Neuronal stem cell (in vitro differentiated cells): ENCODE results near the gene TMEM30B.

Experiments
- DNase-seq: peaks from one replicate; pipeline ENCODE4 v3.0.0-alpha.2; 2013; ENCODE audit warnings: low spot score
- H2AFZ ChIP-seq: one replicate; pipeline ENCODE4 v1.6.1; 2013; ENCODE audit warnings: mild to moderate bottlenecking, low read length, inconsistent platforms
- H2AK5ac ChIP-seq: 2 replicates; pipeline ENCODE4 v1.6.1; 2013; ENCODE audit warnings: low read depth, mild to moderate bottlenecking, inconsistent platforms, low read length, moderate library complexity, mixed read lengths
- H2BK120ac ChIP-seq: 2 replicates; pipeline ENCODE4 v1.6.1; 2013; ENCODE audit warnings: low read depth, mild to moderate bottlenecking, inconsistent platforms, low read length, moderate library complexity, mixed read lengths
- H2BK12ac ChIP-seq: one replicate; pipeline ENCODE4 v1.6.1; 2013; ENCODE audit warnings: low read length, inconsistent platforms
- H2BK15ac ChIP-seq: 2 replicates; pipeline ENCODE4 v1.6.1; 2013; ENCODE audit warnings: mild to moderate bottlenecking, low read length, inconsistent platforms, mixed read lengths
- H2BK5ac ChIP-seq: one replicate; pipeline ENCODE4 v1.6.1; 2013; ENCODE audit warnings: inconsistent platforms, mild to moderate bottlenecking, low read length, moderate library complexity
- H3K14ac ChIP-seq: one replicate; pipeline ENCODE4 v1.6.1; 2013; ENCODE audit warnings: low read length, inconsistent platforms
- H3K18ac ChIP-seq: 2 replicates; pipeline ENCODE4 v1.6.1; 2013; ENCODE audit warnings: low read length, inconsistent platforms
- H3K23ac ChIP-seq: 2 replicates; pipeline ENCODE4 v1.6.1; 2013; ENCODE audit warnings: low read depth, mild to moderate bottlenecking, mixed read lengths, low read length, inconsistent platforms; ENCODE audit not compliant: poor library complexity
- H3K27ac ChIP-seq: replicated peaks from 3 replicates; pipeline ENCODE4 v1.5.1; 2013; ENCODE audit warnings: low read length, inconsistent platforms
- H3K27me3 ChIP-seq, 3 experiments: 2 replicates each; pipeline ENCODE4 v1.6.1; 2013; ENCODE audit warnings: low read length in 3 of 3, mild to moderate bottlenecking in 2 of 3, inconsistent platforms in 1 of 3, low read depth in 1 of 3, mixed read lengths in 1 of 3, moderate library complexity in 1 of 3; ENCODE audit not compliant: control insufficient read depth in 3 of 3, insufficient read depth in 3 of 3
- H3K36me3 ChIP-seq, 2 donors: replicated peaks in 1 of 2; 2 replicates each; pipeline ENCODE4 v1.6.1; 2013; ENCODE audit warnings: low read length in 2 of 2; ENCODE audit not compliant: control insufficient read depth in 2 of 2, insufficient read depth in 2 of 2
- H3K4ac ChIP-seq: 2 replicates; pipeline ENCODE4 v1.6.1; 2013; ENCODE audit warnings: inconsistent platforms, mild to moderate bottlenecking, low read length, moderate library complexity
- H3K4me1 ChIP-seq, 2 donors: 1 replicate in 1 of 2; 2 replicates in 1 of 2; pipeline ENCODE4 v1.6.1; 2013; ENCODE audit warnings: low read length in 2 of 2, low read depth in 1 of 2; ENCODE audit not compliant: control insufficient read depth in 2 of 2, insufficient read depth in 1 of 2
- H3K4me2 ChIP-seq: one replicate; pipeline ENCODE4 v1.6.1; 2013; ENCODE audit warnings: mild to moderate bottlenecking, low read length, inconsistent platforms; ENCODE audit not compliant: insufficient read depth, poor library complexity, severe bottlenecking
- H3K4me3 ChIP-seq, 2 donors: 2 replicates each; pipeline ENCODE4 v1.5.1; 2013; ENCODE audit warnings: low read length in 2 of 2, mild to moderate bottlenecking in 2 of 2, inconsistent platforms in 1 of 2, moderate library complexity in 1 of 2
- H3K79me1 ChIP-seq: one replicate; pipeline ENCODE4 v1.6.1; 2013; ENCODE audit warnings: low read depth, mild to moderate bottlenecking, inconsistent platforms, low read length, moderate library complexity
- H3K9ac ChIP-seq: one replicate; pipeline ENCODE4 v1.6.1; 2013; ENCODE audit warnings: mild to moderate bottlenecking, low read depth, low read length, inconsistent platforms; ENCODE audit not compliant: poor library complexity
- H3K9me3 ChIP-seq, 2 donors: replicated peaks in 1 of 2; 2 replicates each; pipeline versions ENCODE3 to v1.6.1; 2013; ENCODE audit warnings: low read length in 2 of 2, mild to moderate bottlenecking in 2 of 2, inconsistent platforms in 1 of 2, low read depth in 1 of 2, mixed read lengths in 1 of 2, moderate library complexity in 1 of 2; ENCODE audit not compliant: control insufficient read depth in 2 of 2, insufficient read depth in 1 of 2
- H4K8ac ChIP-seq: one replicate; pipeline ENCODE4 v1.6.1; 2013; ENCODE audit warnings: low read depth, mild to moderate bottlenecking, inconsistent platforms, low read length, moderate library complexity
- H4K91ac ChIP-seq: one replicate; pipeline ENCODE4 v1.6.1; 2013; ENCODE audit warnings: low read length, low read depth, mild to moderate bottlenecking, inconsistent platforms; ENCODE audit not compliant: poor library complexity
- WGBS, 2 donors: extraction: QIAGEN DNeasy Blood & Tissue Kit; methylation state at CpG; one replicate each; pipeline ENCODE4 v1.1.7; 2013; ENCODE audit warnings: missing lambda C conversion rate in 2 of 2, mixed read lengths in 1 of 2; ENCODE audit not compliant: insufficient read length in 2 of 2, insufficient replicate concordance in 1 of 2; ENCODE audit errors: extremely low coverage in 2 of 2; 5-methylcytosine and 5-hydroxymethylcytosine counted together

The TMEM30B gene

GRCh38 chr14:61323970-61324369 is 42.8 kb upstream of the TMEM30B start:
- Histone ChIP-seq H3K4me2 (no peak overlapping the region), H2BK120ac (no peak overlapping the region), H3K4ac (no peak overlapping the region), H2AFZ (no peak overlapping the region), H3K14ac (no peak overlapping the region), H3K27ac (no peak overlapping the region), H4K8ac (no peak overlapping the region), H3K18ac (no peak overlapping the region), H2AK5ac (no peak overlapping the region), H4K91ac (no peak overlapping the region), H3K4me1 (peaks cover 0 to 3% of the 10 kb centered on the region in 2 donors), H3K79me1 (no peaks in the 10 kb centered on the region), H3K27me3 (peaks cover 7 to 53% (median 29%) of the 10 kb centered on the region in 3 experiments), H2BK5ac (no peak overlapping the region), H3K9ac (no peak overlapping the region), H3K36me3 (no peaks in the 10 kb centered on the region), H2BK12ac (no peak overlapping the region), H2BK15ac (no peak overlapping the region), H3K4me3 (no peak overlapping the region), H3K23ac (no peak overlapping the region), H3K9me3 (no peaks in the 10 kb centered on the region)
- WGBS, 2 donors: no CpG with 5 or more reads among the region's 6 CpGs
- no peak for DNase-seq

GRCh38 chr14:61322799-61323290 is 41.7 kb upstream of the TMEM30B start:
- H3K18ac ChIP-seq: no peak overlapping the region
- no peaks in the 10 kb centered on the region for H3K79me1 ChIP-seq
- no peak overlapping the region for H2AK5ac ChIP-seq
- no peak overlapping the region for H3K23ac ChIP-seq
- DNase-seq: no peak
- no peak overlapping the region for H3K9ac ChIP-seq
- H2BK15ac ChIP-seq: no peak overlapping the region
- no peak overlapping the region for H2BK12ac ChIP-seq
- no peak overlapping the region for H4K8ac ChIP-seq
- H3K27me3 ChIP-seq: peaks cover 7 to 54% (median 29%) of the 10 kb centered on the region in 3 experiments
- no peaks in the 10 kb centered on the region for H3K36me3 ChIP-seq
- peaks cover 0 to 3% of the 10 kb centered on the region in 2 donors for H3K4me1 ChIP-seq
- H3K4me2 ChIP-seq: no peak overlapping the region
- no peak overlapping the region for H4K91ac ChIP-seq
- no peaks in the 10 kb centered on the region for H3K9me3 ChIP-seq
- no peak overlapping the region for H3K4ac ChIP-seq
- no peak overlapping the region for H3K27ac ChIP-seq
- no peak overlapping the region for H2BK5ac ChIP-seq
- no peak overlapping the region for H3K4me3 ChIP-seq
- no peak overlapping the region for H3K14ac ChIP-seq
- H2BK120ac ChIP-seq: no peak overlapping the region
- no peak overlapping the region for H2AFZ ChIP-seq
- WGBS, 2 donors: no CpG with 5 or more reads among the region's 13 CpGs

- no peak for DNase-seq
- H2AFZ ChIP-seq: peak overlapping the region; percentile 84
Observed at GRCh38 chr14:61322011-61322798, 41.1 kb upstream of the TMEM30B start.

GRCh38 chr14:61321385-61322010 is 40.4 kb upstream of the TMEM30B start, which contains the start of gene PRKCH:
Gene PRKCH, plus strand, starts transcription at chr14:61321579. Its CDS starts 523 bp downstream, at chr14:61322102.
- H3K4me3 ChIP-seq: peak within 1 kb of the TSS in 1 of 2 donors; percentile 88
- H3K4ac ChIP-seq: no peak within 1 kb of the TSS
- peak within 1 kb of the TSS; percentile 93 for H3K18ac ChIP-seq
- peak; percentile 23 for DNase-seq
- no peak within 1 kb of the TSS for H4K91ac ChIP-seq
- no peak within 1 kb of the TSS for H2AK5ac ChIP-seq
- no CpG with 5 or more reads among the region's 66 CpGs for WGBS, 2 donors
- peak within 1 kb of the TSS; percentile 70 for H3K23ac ChIP-seq
- H3K9me3 ChIP-seq: no peaks in the 10 kb centered on the region
- peak within 1 kb of the TSS; percentile 84 for H2AFZ ChIP-seq
- H2BK120ac ChIP-seq: no peak within 1 kb of the TSS
- H3K4me2 ChIP-seq: peak within 1 kb of the TSS; percentile 82
- peaks cover 0 to 3% of the 10 kb centered on the region in 2 donors for H3K4me1 ChIP-seq
- H3K14ac ChIP-seq: peak within 1 kb of the TSS; percentile 85
- no peaks in the 10 kb centered on the region for H3K36me3 ChIP-seq
- H2BK5ac ChIP-seq: no peak within 1 kb of the TSS
- H3K27ac ChIP-seq: no peak within 1 kb of the TSS
- H4K8ac ChIP-seq: no peak within 1 kb of the TSS
- peak within 1 kb of the TSS; percentile 66 for H2BK12ac ChIP-seq
- peak within 1 kb of the TSS; percentile 91 for H2BK15ac ChIP-seq
- H3K9ac ChIP-seq: peak within 1 kb of the TSS; percentile 66
- H3K79me1 ChIP-seq: no peaks in the 10 kb centered on the region
- peaks cover 7 to 56% (median 29%) of the 10 kb centered on the region in 3 experiments for H3K27me3 ChIP-seq

More at GRCh38 chr14:61322011-61322798, 41.1 kb upstream of the TMEM30B start:
- no peaks in the 10 kb centered on the region for H3K36me3 ChIP-seq
- H3K79me1 ChIP-seq: no peaks in the 10 kb centered on the region
- H3K4me1 ChIP-seq: peaks cover 0 to 3% of the 10 kb centered on the region in 2 donors
- no peak overlapping the region for H3K14ac ChIP-seq
- peak overlapping the region; percentile 82 for H3K4me2 ChIP-seq
- no peak overlapping the region for H3K27ac ChIP-seq
- no peak overlapping the region for H2BK5ac ChIP-seq
- no CpG with 5 or more reads among the region's 63 CpGs for WGBS, 2 donors
- H3K4me3 ChIP-seq: peak overlapping the region in 1 of 2 donors; percentile 88
- H2BK12ac ChIP-seq: no peak overlapping the region
- peak overlapping the region; percentile 66 for H3K9ac ChIP-seq
- no peak overlapping the region for H2AK5ac ChIP-seq
- no peaks in the 10 kb centered on the region for H3K9me3 ChIP-seq
- H3K23ac ChIP-seq: peak overlapping the region; percentile 70
- peaks cover 7 to 54% (median 29%) of the 10 kb centered on the region in 3 experiments for H3K27me3 ChIP-seq
- H4K8ac ChIP-seq: no peak overlapping the region
- no peak overlapping the region for H2BK120ac ChIP-seq
- H3K4ac ChIP-seq: no peak overlapping the region
- peak overlapping the region; percentile 93 for H3K18ac ChIP-seq
- peak overlapping the region; percentile 90 for H2BK15ac ChIP-seq
- no peak overlapping the region for H4K91ac ChIP-seq
